Right lung (tissue), 10 donors: ENCODE results near the gene PIH1D1. TPM values are rescaled to one million over a fixed set of nuclear protein-coding genes. Genes with fewer than 3 reads are reported as not detected.

ENCODE experiments used
- DNase-seq, 2 donors: peaks; one replicate each; pipeline ENCODE4 v3.0.0-alpha.2; 2013
- long read RNA-seq, 8 donors: transcript quantifications; one replicate each; lab custom pipeline, GENCODE V29; 2026
- polyA plus RNA-seq, 5 donors: library from polyadenylated mRNA; unstranded; fragments of 120-200 nt; gene quantifications; one replicate each; pipeline versions ENCODE4 v1.2.1 to v1.2.3, GENCODE V29; 2013; ENCODE audit warnings: inconsistent platforms in 1 of 5, low replicate concordance in 1 of 5; ENCODE audit not compliant: insufficient read length in 5 of 5, insufficient read depth in 1 of 5

The PIH1D1 gene
- 10 to 100 TPM; 66.9 to 88.7 (median 78.2) TPM for polyA plus RNA-seq
- long read RNA-seq, donor 1, transcript PIH1D1-201 (9 exons, 1,192 nt), result major isoform, 32 of 49 reads
- long read RNA-seq, donor 1, transcript PIH1D1-223 (2 exons, 474 nt), result minor isoform, 10 of 49 reads
- long read RNA-seq, donor 1, partial matches to known transcripts, result 0 of 49 reads
- long read RNA-seq, donor 1, other reads (novel, unspliced or antisense), result 0 of 49 reads
- long read RNA-seq, donor 2, transcript PIH1D1-201 (9 exons, 1,192 nt), result major isoform, 28 of 42 reads
- long read RNA-seq, donor 2, partial matches to known transcripts, result 5 of 42 reads
- long read RNA-seq, donor 2, other reads (novel, unspliced or antisense), result 0 of 42 reads
- long read RNA-seq, donor 3, transcript PIH1D1-201 (9 exons, 1,192 nt), result major isoform, 21 of 4,910 reads
- long read RNA-seq, donor 3, transcript PIH1D1-223 (2 exons, 474 nt), result minor isoform, 7 of 4,910 reads
- long read RNA-seq, donor 3, partial matches to known transcripts, result 4,626 of 4,910 reads
- long read RNA-seq, donor 3, other reads (novel, unspliced or antisense), result 252 of 4,910 reads
- long read RNA-seq, donor 4, transcript PIH1D1-223 (2 exons, 474 nt), result minor isoform, 5 of 18 reads
- long read RNA-seq, donor 4, transcript PIH1D1-201 (9 exons, 1,192 nt), result major isoform, 11 of 18 reads
- long read RNA-seq, donor 4, partial matches to known transcripts, result 0 of 18 reads
- long read RNA-seq, donor 4, other reads (novel, unspliced or antisense), result 0 of 18 reads
- long read RNA-seq, donor 5, transcript PIH1D1-205 (3 exons, 1,037 nt), result minor isoform, 5 of 516 reads
- long read RNA-seq, donor 5, transcript PIH1D1-223 (2 exons, 474 nt), result minor isoform, 15 of 516 reads
- long read RNA-seq, donor 5, transcript PIH1D1-201 (9 exons, 1,192 nt), result major isoform, 29 of 516 reads
- long read RNA-seq, donor 5, partial matches to known transcripts, result 457 of 516 reads
- long read RNA-seq, donor 5, other reads (novel, unspliced or antisense), result 8 of 516 reads
- long read RNA-seq, donor 6, transcript PIH1D1-201 (9 exons, 1,192 nt), result major isoform, 28 of 41 reads
- long read RNA-seq, donor 6, transcript PIH1D1-223 (2 exons, 474 nt), result minor isoform, 9 of 41 reads
- long read RNA-seq, donor 6, partial matches to known transcripts, result 0 of 41 reads
- long read RNA-seq, donor 6, other reads (novel, unspliced or antisense), result 0 of 41 reads
- long read RNA-seq, donor 7, transcript PIH1D1-201 (9 exons, 1,192 nt), result major isoform, 18 of 3,455 reads
- long read RNA-seq, donor 7, partial matches to known transcripts, result 3,164 of 3,455 reads
- long read RNA-seq, donor 7, other reads (novel, unspliced or antisense), result 269 of 3,455 reads
- long read RNA-seq, donor 8, transcript PIH1D1-201 (9 exons, 1,192 nt), result major isoform, 14 of 18 reads
- long read RNA-seq, donor 8, partial matches to known transcripts, result 0 of 18 reads
- long read RNA-seq, donor 8, other reads (novel, unspliced or antisense), result 0 of 18 reads

- peak; percentile 96 to 98 for DNase-seq
Observed at GRCh38 chr19:49451430-49452181, at the start of gene PIH1D1. Gene PIH1D1, minus strand, starts transcription at chr19:49451814. Its CDS starts 240 bp downstream, at chr19:49451574.

- DNase-seq, result no peak
Observed at GRCh38 chr19:49499030-49499670, 47.5 kb upstream of the PIH1D1 start.

DNA sequence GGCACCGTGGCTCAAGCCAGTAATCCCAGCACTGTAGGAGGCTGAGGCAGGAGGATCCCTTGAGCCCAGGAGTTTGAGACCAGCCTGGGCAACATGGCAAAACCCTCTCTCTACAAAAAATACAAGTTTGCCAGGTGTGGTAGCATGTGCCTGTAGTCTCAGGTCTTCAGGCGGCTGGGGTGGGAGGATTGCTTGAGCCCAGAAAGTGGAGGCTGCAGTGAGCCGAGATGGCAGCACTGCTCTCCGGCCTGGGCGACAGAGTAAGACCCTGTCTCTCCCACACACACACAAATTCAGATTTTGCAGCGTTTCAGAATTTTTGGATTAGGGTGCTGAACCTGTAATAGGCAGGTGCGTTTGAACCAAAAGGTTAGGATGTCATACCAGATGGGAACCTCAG is 46.9 kb upstream of the PIH1D1 start:
- DNase-seq, result no peak

- DNase-seq, result no peak
Observed at GRCh38 chr19:49497789-49498103, 46.1 kb upstream of the PIH1D1 start.

DNA sequence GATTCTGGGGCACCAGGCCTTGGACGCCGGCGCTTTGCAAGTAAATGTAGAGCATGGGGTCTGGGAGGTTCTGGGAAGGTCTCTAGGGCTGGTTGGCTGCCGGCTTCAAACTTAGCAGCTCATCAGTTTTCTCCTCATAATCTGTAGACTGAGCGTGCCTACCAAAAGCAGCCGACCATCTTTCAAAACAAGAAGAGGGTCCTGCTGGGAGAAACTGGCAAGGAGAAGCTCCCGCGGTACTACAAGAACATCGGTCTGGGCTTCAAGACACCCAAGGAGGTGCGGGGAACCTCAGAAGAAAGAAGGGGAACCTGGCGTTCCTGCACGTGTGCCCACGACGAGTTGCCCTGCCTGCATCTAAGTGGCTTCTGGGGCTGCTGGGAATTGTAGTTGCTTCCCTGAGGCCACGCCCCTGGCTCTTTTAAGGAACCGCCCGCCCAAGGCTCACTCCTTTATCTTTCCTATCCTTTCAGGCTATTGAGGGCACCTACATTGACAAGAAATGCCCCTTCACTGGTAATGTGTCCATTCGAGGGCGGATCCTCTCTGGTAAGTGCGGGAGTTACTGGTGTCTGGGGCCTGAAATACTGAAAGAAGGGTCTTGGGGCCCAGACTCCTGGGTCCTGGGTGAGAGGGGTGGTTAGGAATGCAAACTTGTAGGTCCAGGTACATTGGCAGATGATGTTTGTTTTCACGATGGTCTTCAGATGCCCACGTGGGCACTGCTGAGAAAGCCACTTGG is 45.6 kb upstream of the PIH1D1 start:
- no peak for DNase-seq

- DNase-seq, result no peak
Observed at GRCh38 chr19:49496574-49497008, 45.0 kb upstream of the PIH1D1 start.

- no peak for DNase-seq
Observed at GRCh38 chr19:49492573-49493405, 41.2 kb upstream of the PIH1D1 start.

DNA sequence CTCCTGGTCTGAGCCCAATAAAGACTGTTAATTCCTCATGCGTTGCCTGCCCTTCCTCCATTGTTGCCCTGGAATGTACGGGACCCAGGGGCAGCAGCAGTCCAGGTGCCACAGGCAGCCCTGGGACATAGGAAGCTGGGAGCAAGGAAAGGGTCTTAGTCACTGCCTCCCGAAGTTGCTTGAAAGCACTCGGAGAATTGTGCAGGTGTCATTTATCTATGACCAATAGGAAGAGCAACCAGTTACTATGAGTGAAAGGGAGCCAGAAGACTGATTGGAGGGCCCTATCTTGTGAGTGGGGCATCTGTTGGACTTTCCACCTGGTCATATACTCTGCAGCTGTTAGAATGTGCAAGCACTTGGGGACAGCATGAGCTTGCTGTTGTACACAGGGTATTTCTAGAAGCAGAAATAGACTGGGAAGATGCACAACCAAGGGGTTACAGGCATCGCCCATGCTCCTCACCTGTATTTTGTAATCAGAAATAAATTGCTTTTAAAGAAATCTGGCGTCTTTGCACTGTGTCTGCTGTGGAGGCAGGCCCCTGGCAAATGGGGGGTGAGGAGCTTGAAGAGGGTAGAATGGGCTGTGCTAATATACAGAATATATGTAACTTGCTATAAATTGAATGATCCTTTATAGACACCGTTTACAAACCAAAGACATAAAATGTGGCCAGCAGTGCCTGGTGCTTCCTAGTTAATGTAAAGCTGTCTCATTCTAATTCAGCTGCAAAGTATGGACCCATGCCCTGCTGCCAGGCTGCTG is 40.4 kb upstream of the PIH1D1 start:
- DNase-seq, result no peak

GRCh38 chr19:49491030-49491803 is 39.6 kb upstream of the PIH1D1 start:
- no peak for DNase-seq

DNA sequence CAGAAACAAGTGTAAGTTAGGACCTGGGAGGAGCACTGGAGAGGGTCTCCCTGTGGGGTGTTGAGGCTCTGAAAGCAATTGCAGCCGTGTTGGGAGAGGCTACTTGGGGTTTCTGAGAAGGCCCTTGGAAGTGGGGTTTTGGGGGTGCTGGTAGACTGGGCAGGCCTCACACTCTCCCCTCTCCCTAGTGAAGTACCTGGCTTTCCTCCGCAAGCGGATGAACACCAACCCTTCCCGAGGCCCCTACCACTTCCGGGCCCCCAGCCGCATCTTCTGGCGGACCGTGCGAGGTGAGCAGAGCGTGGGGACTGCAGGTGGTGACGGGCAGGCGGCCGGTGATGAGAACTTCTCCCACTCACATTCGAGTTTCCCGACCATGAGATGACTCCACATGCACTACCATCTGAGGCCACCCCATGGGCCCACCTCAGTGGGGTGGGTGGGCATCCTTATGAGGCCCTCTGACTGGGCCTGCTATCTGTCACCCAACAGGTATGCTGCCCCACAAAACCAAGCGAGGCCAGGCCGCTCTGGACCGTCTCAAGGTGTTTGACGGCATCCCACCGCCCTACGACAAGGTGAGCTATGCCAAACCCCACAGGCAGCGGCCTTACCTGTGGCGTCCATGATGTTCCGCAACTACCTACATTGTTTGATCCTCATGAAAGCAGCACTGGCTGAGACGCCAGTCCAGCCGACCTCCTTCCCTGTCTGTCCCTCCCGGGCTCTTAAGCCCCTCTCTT is 38.8 kb upstream of the PIH1D1 start:
- no peak for DNase-seq

DNA sequence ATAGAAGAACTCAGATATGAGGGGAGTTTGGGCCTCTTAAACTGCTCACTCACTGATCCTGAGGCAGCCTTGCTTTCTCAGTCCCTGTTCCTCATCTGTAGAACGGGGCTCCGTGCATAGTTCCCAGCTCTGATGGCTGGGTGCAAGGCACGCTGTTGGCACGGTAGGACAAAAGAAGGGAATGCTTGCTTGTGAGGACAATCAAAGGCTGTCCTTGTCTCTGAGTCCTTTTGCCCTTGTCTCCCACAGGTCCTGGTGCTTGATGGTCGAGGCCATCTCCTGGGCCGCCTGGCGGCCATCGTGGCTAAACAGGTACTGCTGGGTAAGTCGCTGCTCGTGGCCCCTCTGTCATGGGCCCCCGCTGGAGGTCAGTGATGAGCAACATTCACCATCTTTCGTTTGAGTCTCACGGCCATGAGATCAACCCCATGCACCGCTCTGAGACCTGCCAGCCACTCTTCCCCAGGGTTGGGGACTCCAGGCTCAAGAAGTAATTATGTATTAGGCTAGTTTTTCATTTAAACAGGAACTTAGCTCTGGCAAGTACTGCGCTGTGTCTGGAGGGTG is 38.1 kb upstream of the PIH1D1 start:
- no peak for DNase-seq

GRCh38 chr19:49488863-49489537 is 37.4 kb upstream of the PIH1D1 start:
- no peak for DNase-seq

- DNase-seq, result no peak
Observed at GRCh38 chr19:49488046-49488862, 36.6 kb upstream of the PIH1D1 start.
